KMS-11 (cell line): ENCODE data around the gene CPED1.
"Not testable (repeated sequence)": the region's sequence is repeated elsewhere in the genome, so short reads cannot be mapped to it uniquely, and the experiment has no call there.

Experiments used
- H2AFZ ChIP-seq: fragments of 200-600 bp; sonication (generic); 2 replicates; pipeline ENCODE4 v1.6.1; 2016; ENCODE audit warnings: antibody characterized with exemption, mixed run types, low read depth
- H3K27ac ChIP-seq: fragments of 200-600 bp; sonication (generic); 2 replicates; pipeline ENCODE4 v1.6.1; 2016; ENCODE audit warnings: mild to moderate bottlenecking, mixed run types
- H3K27me3 ChIP-seq: fragments of 200-600 bp; sonication (generic); 2 replicates; pipeline ENCODE4 v1.6.1; 2017; ENCODE audit warnings: mild to moderate bottlenecking, low read depth, mixed run types, moderate library complexity; ENCODE audit not compliant: insufficient read depth
- H3K36me3 ChIP-seq: fragments of 200-600 bp; sonication (generic); 2 replicates; pipeline ENCODE4 v1.6.1; 2017; ENCODE audit warnings: mild to moderate bottlenecking, mixed run types; ENCODE audit not compliant: insufficient read depth
- H3K4me1 ChIP-seq: fragments of 200-600 bp; sonication (generic); 2 replicates; pipeline ENCODE4 v1.6.1; 2016; ENCODE audit warnings: mild to moderate bottlenecking, low read depth, mixed run types; ENCODE audit not compliant: poor library complexity, severe bottlenecking
- H3K4me2 ChIP-seq: fragments of 200-600 bp; sonication (generic); 2 replicates; pipeline ENCODE4 v1.7.0; 2016; ENCODE audit warnings: mild to moderate bottlenecking, mixed run types
- H3K4me3 ChIP-seq: fragments of 200-600 bp; sonication (generic); IDR thresholded peaks from 2 replicates; pipeline ENCODE4 v1.6.1; 2017; ENCODE audit warnings: low read depth, low read length, mixed read lengths; ENCODE audit not compliant: insufficient read depth
- H3K79me2 ChIP-seq: fragments of 200-600 bp; sonication (generic); 2 replicates; pipeline ENCODE4 v1.6.1; 2016; ENCODE audit warnings: low read depth, mixed run types; ENCODE audit not compliant: insufficient read depth
- H3K9ac ChIP-seq: fragments of 200-600 bp; sonication (generic); 2 replicates; pipeline ENCODE4 v1.6.1; 2016; ENCODE audit warnings: mild to moderate bottlenecking, mixed run types
- H4K20me1 ChIP-seq: fragments of 200-600 bp; sonication (generic); 2 replicates; pipeline ENCODE4 v1.6.1; 2016; ENCODE audit warnings: mild to moderate bottlenecking, mixed run types; ENCODE audit not compliant: insufficient read depth
- CTCF ChIP-seq: fragments of 200-600 bp; sonication (generic); conservative IDR thresholded peaks from 2 replicates; pipeline ENCODE4 v1.6.1; 2017; ENCODE audit warnings: low read depth, mild to moderate bottlenecking, antibody characterized with exemption, low read length, moderate library complexity, mixed read lengths

Gene CPED1

GRCh38 chr7:121034929-121035328, 46.4 kb downstream of the CPED1 start:
- Histone ChIP-seq H3K79me2 (no peaks in the 10 kb centered on the region), H3K9ac (no peak overlapping the region), H3K4me2 (no peak overlapping the region), H3K4me1 (no peaks in the 10 kb centered on the region), H3K27me3 (no peaks in the 10 kb centered on the region), H3K4me3 (no peak overlapping the region), H2AFZ (no peak overlapping the region), H4K20me1 (no peaks in the 10 kb centered on the region), H3K36me3 (no peaks in the 10 kb centered on the region), H3K27ac (no peak overlapping the region)
- TF ChIP-seq CTCF: no peak

- H3K4me3 ChIP-seq, H3K4me1 ChIP-seq, H3K9ac ChIP-seq, H3K79me2 ChIP-seq, H3K27me3 ChIP-seq, H4K20me1 ChIP-seq, H3K36me3 ChIP-seq, H3K27ac ChIP-seq, H3K4me2 ChIP-seq, H2AFZ ChIP-seq: not testable (repeated sequence)
These were observed 48.3 kb downstream of the CPED1 start for GRCh38 chr7:121036776-121037175.

GRCh38 chr7:121037329-121037728, 48.8 kb downstream of the CPED1 start:
- H3K27ac ChIP-seq: not testable (repeated sequence)

GRCh38 chr7:121037957-121038716, 49.6 kb downstream of the CPED1 start:
- Histone ChIP-seq H3K9ac (no peak overlapping the region), H3K4me2 (no peak overlapping the region), H3K27ac (no peak overlapping the region), H3K36me3 (no peaks in the 10 kb centered on the region), H4K20me1 (no peaks in the 10 kb centered on the region), H3K79me2 (no peaks in the 10 kb centered on the region), H3K4me3 (no peak overlapping the region), H3K4me1 (no peaks in the 10 kb centered on the region), H2AFZ (no peak overlapping the region), H3K27me3 (no peaks in the 10 kb centered on the region)
- TF ChIP-seq CTCF: no peak

More at GRCh38 chr7:121037329-121037728, 48.8 kb downstream of the CPED1 start:
- H4K20me1 ChIP-seq, H2AFZ ChIP-seq, H3K36me3 ChIP-seq, H3K27me3 ChIP-seq, H3K4me1 ChIP-seq, H3K79me2 ChIP-seq, H3K4me3 ChIP-seq, H3K4me2 ChIP-seq, H3K9ac ChIP-seq: not testable (repeated sequence)

- no peaks in the 10 kb centered on the region for H4K20me1 ChIP-seq
- no peaks in the 10 kb centered on the region for H3K27me3 ChIP-seq
- no peaks in the 10 kb centered on the region for H3K79me2 ChIP-seq
- no peaks in the 10 kb centered on the region for H3K36me3 ChIP-seq
- no peak overlapping the region for H3K9ac ChIP-seq
- no peak for TF ChIP-seq CTCF
- H3K4me3 ChIP-seq: no peak overlapping the region
- H3K4me1 ChIP-seq: no peaks in the 10 kb centered on the region
- H3K4me2 ChIP-seq: no peak overlapping the region
- H2AFZ ChIP-seq: no peak overlapping the region
- H3K27ac ChIP-seq: no peak overlapping the region
These were observed 50.4 kb downstream of the CPED1 start for GRCh38 chr7:121038717-121039509.
